NCI-H460 (cell line): ENCODE data around the gene SMOC2. TPM values are rescaled to one million over a fixed set of nuclear protein-coding genes. Genes with fewer than 3 reads are reported as not detected.
"Not testable (repeated sequence)": the region's sequence is repeated elsewhere in the genome, so short reads cannot be mapped to it uniquely, and the experiment has no call there.

Source experiments
- DNase-seq: peaks from one replicate; pipeline ENCODE4 v3.0.0-alpha.2; 2016; ENCODE audit warnings: low read depth; ENCODE audit errors: extremely low read depth
- total RNA-seq: library from RNA; depleted of rRNA; stranded (reverse); fragments of >200 nt; shearing (Covaris generic); gene quantifications from 2 replicates; pipeline ENCODE4 v1.2.3, GENCODE V29; 2014

Gene SMOC2
- total RNA-seq, 1 experiment from 2014 or later = not detected

DNA sequence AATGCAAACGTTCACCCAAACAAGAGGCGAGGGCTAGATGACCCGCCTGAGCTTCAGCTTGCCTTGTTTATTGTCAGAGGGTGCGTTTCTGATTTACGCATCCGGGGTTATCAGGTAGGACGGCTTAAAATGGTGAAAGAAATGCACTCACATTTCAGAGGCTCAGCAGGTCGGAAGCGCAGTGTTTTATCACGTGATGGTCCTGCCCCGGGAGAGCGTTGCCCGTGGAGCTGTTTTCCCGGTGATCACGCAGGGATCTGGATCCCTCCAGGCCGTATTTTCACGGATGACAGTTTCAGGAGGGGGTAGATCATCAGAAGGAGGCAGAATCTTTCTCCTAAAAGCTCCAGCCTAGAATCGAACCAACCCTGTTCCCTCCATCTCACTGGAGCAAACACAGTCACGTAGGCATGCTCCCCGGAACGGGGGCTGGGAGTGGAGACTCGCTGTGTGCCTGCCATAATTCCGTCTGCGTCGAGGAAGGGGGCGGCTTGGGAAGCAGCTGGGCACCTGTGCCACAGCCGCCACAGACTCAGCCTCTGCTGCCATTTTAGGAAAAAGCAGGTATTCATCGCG lies 121.7 kb downstream of the SMOC2 start:
- no peak for DNase-seq

GRCh38 chr6:168563656-168564055 lies 122.7 kb downstream of the SMOC2 start:
- no peak for DNase-seq

DNA sequence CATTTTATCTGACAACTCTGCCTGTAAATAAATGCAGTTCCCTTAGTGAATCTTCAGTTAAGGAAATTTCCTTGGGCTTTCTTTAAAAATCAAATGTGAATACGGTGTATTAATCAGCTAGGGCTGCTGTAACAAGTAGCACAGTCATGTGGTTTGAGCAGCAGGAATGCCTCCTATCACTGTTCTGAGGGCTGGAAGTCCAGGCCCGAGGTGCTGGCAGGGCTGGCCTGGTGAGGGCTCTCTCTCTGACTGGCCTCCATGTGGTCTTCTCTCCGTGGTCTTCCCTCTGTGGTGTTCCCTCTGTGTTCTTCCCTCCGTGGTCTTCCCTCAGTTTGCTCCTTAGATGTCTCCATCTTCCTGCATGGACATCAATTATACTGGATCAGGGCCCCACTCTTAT lies 124.1 kb downstream of the SMOC2 start:
- DNase-seq = no peak

GRCh38 chr6:168570211-168570610 lies 129.2 kb downstream of the SMOC2 start:
- DNase-seq = no peak

DNA sequence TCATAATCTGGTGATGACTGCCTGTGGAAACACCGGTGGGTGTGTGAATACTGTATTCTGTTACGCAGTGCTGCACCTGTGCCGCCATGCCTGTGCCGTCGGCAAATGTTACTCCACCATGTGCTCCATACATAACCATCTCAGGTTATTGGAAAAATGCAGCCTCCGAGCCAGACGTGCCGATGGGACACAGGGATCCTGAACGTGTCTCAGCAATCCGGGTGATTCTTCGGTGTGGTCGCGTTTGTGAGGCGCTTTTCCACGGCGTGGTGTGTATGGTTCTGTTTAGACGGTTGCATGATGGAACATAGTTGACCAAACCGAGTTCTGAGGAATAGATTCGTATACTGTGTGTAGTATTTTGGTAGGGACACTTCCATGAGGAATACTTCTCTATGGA lies 130.3 kb downstream of the SMOC2 start:
- no peak for DNase-seq

GRCh38 chr6:168573276-168573835 lies 132.4 kb downstream of the SMOC2 start:
- DNase-seq = not testable (repeated sequence)

GRCh38 chr6:168574075-168574698 lies 133.2 kb downstream of the SMOC2 start:
- no peak for DNase-seq

- DNase-seq = no peak
Observed at GRCh38 chr6:168574699-168575195, 133.8 kb downstream of the SMOC2 start.

DNA sequence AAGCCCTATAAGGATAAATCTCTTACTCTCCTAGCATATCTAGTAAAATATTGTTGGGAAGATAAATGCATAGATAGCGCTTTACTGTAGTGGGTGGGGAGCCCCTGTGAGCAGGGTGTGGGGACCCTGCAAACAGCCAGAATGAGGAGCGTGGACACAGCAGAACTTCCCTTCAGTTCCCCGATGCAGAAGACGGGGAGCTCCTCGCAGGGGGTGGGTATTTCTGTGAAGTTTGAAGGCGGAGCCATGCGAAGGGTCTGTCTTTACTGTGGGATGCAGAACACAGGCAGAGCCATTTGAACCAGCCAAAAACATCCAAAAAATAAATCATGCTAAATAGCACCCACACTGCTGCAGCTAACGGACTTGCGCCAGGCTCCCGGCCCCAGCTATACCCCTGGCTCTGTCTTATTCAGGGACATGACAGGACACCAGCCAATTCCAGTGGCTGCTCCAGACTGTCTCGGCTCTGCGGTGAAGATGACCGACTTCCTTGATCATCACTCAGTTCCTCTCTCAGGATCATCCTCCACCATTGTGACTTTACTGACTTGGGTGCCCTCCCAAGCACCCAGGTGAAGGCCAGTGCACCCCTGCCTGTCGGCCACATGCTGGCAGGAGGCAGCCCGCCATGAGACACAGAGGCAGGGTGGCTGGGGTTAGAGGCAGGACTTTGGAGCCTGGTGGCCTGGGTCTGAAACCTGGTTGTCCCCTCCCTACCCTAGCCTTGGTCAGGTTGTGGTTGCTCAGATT lies 134.5 kb downstream of the SMOC2 start:
- no peak for DNase-seq

DNA sequence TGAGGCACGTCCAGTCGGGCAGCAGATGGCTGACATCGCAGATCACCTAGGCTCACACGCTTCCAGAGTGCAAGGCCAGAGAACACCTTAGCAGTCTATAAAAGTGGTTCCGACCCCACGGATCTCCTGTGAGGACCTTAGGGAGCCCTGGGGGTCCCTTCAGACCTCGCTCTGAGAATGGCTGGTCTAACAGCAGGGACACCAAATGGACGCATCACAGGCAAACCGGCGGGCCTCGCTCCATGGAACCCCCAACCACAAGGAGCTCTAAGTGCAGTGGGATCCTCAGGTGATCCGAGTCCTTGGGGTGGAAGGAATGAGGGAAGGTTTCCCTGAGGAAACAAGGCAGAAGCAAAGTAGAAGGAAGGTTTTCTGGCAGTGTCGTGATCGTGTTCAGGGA lies 135.4 kb downstream of the SMOC2 start:
- DNase-seq = no peak

DNA sequence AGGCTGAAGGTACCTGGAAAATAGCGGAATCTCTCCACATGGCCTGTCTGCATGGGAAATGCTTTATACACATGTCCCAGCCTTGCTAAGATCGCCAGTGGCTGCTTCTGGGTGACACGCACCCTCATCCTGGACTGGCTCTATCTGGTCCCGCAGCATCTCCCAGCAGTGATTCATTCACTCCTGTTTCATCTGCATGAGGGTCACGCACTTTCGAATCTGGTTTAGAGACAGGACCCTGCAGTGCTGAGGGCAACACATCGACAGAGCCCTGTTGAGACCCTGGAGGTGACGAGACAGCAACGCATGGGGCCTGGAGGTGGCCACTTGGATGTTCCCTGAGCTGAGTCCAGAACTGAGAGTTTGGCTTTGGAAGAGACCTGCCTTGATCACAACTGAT lies 136.5 kb downstream of the SMOC2 start:
- DNase-seq = no peak

DNA sequence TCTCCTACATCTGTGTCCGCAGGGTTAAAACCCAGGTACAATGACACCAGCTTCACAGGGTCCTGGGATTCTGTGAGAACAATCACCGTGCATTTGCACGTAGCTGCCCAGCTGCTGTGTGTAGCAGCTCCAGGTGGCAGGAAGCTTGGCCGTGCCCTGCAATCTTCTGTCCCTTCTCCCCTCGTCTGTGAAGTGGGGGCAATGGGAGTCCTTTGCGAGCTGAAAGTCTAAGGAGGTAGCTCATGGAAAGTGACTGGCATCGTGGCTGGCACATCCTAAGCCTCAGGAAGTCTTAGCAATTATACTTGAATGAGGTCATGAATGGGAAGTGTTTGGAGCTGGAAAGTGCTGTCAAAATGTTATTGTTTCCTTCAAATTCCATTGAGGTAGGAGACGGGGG lies 137.1 kb downstream of the SMOC2 start:
- no peak for DNase-seq

- DNase-seq = no peak
Observed at GRCh38 chr6:168581236-168581635, 140.3 kb downstream of the SMOC2 start.

- no peak for DNase-seq
Observed at GRCh38 chr6:168581706-168582105, 140.7 kb downstream of the SMOC2 start.

DNA sequence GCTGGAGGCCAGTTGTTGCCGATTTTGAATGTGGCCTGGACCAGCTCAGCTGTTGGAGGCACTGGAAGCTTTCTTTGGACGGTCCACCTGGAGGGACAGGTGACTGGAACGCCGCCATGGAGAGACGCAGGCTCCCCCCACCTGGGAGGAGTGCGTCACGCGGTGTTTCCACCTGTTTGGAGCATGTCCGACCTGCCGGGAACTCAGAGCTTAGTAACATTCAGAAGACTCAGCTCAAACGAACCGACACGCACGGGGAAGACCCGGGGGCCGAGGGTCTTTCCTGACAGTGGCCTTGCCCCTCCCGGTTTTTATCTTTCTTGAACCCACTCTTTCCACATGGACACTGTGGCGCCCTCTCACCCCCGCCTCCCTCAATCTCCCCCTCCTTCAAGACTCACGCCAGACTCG lies 141.6 kb downstream of the SMOC2 start:
- no peak for DNase-seq

DNA sequence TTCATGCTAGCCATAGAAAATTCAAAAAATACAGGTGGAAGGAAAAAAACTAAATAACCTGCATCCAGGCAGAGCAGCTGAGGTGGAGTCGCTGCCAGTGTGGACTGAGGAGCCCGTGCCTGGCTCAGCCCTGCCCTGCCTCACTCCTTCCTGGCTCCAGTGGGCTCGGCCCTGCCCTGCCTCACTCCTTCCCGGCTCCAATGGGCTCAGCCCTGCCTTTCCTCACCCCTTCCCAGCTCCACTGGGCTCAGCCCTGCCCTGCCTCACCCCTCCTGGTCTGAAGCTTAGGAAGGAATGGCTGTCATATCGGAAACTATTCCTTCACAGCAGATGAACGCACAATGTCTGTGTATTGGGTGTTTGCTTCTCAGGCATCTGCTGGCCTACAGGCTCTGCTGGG lies 142.1 kb downstream of the SMOC2 start:
- DNase-seq = no peak

DNA sequence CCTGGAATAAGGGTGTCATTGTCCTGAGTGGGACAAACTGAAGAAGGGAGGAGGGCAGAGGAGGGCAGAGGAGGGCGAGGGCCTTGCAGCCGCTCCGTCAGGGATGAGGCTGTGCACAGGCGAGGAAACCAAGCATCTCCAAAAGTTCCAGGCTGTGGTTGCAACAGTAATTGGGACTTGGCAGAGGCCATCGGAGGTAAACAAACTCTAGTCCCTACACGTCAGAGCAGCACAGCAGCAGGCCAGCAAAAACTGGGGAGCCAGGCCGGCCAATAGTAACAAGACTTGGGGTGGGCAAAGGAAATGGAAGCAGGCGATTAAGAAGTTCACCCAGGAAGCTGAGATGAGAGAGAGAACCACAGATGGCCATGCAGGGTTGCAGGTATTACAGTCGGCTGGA lies 142.8 kb downstream of the SMOC2 start:
- no peak for DNase-seq

GRCh38 chr6:168584249-168584648 lies 143.3 kb downstream of the SMOC2 start:
- DNase-seq = no peak

DNA sequence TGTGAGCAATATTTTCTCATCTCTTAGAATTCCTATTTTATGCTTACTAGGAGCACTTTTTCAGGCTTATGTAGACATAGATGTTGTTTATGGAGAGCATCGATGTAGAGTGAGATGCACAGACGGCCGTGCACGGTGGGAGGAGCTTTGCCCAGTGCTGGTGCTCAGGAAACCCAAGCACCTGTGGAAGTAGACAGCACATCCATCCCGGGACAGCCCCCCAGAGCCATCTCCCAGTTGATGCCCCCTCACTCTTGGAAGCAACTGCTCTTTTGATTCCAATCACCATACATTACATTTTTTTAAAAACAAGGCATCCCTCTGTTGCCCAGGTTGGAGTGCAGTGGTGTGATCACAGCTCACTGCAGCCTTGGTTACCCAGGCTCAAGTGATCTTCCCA lies 143.7 kb downstream of the SMOC2 start:
- DNase-seq = no peak

GRCh38 chr6:168585441-168585840 lies 144.5 kb downstream of the SMOC2 start:
- no peak for DNase-seq

GRCh38 chr6:168589275-168589674 lies 148.3 kb downstream of the SMOC2 start:
- DNase-seq = no peak

DNA sequence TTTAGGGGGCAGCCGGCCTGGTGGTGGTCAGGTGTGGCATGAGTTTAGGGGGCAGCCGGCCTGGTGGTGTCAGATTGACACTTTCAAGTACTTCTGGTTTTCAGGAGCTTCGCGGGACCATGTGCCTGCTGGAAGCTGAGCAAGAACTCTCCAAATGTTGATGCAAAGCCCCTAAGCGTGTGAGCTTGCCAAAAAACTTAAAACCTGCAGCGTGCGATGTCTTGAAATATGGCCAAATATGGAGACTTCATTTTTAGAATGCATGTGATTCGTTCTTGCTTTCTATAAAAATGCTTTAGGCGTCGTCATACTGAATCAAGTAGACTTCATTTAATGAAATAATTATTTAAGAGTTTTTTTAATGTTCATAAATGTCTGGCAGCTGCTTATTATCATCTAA lies 149.4 kb downstream of the SMOC2 start:
- DNase-seq = no peak
